Loucy (cell line): Measurements from ENCODE around the gene TANC2.

Experiments used
- H2AFZ ChIP-seq: fragments of 200-600 bp; sonication (generic); 2 replicates; pipeline ENCODE4 v1.6.0; 2016; ENCODE audit warnings: antibody characterized with exemption, mild to moderate bottlenecking, low read length, moderate library complexity
- H3F3A ChIP-seq: fragments of 200-600 bp; 2 replicates; pipeline ENCODE4 v1.6.0; 2016; ENCODE audit warnings: antibody characterized with exemption, low read depth, mild to moderate bottlenecking
- H3K27me3 ChIP-seq: fragments of 200-600 bp; sonication (generic); 2 replicates; pipeline ENCODE4 v1.6.1; 2014; ENCODE audit warnings: low read length, mild to moderate bottlenecking; ENCODE audit not compliant: insufficient read depth, poor library complexity, severe bottlenecking
- H3K36me3 ChIP-seq: fragments of 200-600 bp; sonication (generic); 2 replicates; pipeline ENCODE4 v1.6.1; 2016; ENCODE audit warnings: low read length; ENCODE audit not compliant: insufficient read depth
- H3K4me1 ChIP-seq: fragments of 200-600 bp; sonication (generic); 2 replicates; pipeline ENCODE4 v1.5.1; 2014; ENCODE audit warnings: low read length, mild to moderate bottlenecking; ENCODE audit not compliant: insufficient read depth, poor library complexity, severe bottlenecking
- H3K4me2 ChIP-seq: fragments of 200-600 bp; sonication (generic); 2 replicates; pipeline ENCODE4 v1.6.0; 2014; ENCODE audit warnings: antibody characterized with exemption, low read length, low read depth, mild to moderate bottlenecking; ENCODE audit not compliant: poor library complexity, severe bottlenecking
- H3K4me3 ChIP-seq: fragments of 200-600 bp; sonication (generic); 2 replicates; pipeline ENCODE4 v1.5.1; 2014; ENCODE audit warnings: low read length, mild to moderate bottlenecking, mixed read lengths; ENCODE audit not compliant: poor library complexity, severe bottlenecking
- H3K79me2 ChIP-seq: fragments of 200-600 bp; sonication (generic); 2 replicates; pipeline ENCODE4 v1.6.1; 2014; ENCODE audit warnings: low read length; ENCODE audit not compliant: insufficient read depth
- H3K9ac ChIP-seq: fragments of 200-600 bp; sonication (generic); 2 replicates; pipeline ENCODE4 v1.6.0; 2014; ENCODE audit warnings: mild to moderate bottlenecking, low read depth, low read length, moderate library complexity; ENCODE audit not compliant: poor library complexity, severe bottlenecking
- H3K9me2 ChIP-seq: fragments of 200-600 bp; sonication (generic); replicated peaks from 2 replicates; pipeline ENCODE4 v1.6.1; 2016; ENCODE audit warnings: low read depth, low read length, mixed read lengths
- H3K9me3 ChIP-seq: fragments of 200-600 bp; sonication (generic); 2 replicates; pipeline ENCODE4 v1.6.1; 2014; ENCODE audit warnings: mild to moderate bottlenecking, antibody characterized with exemption, low read length, low read depth; ENCODE audit not compliant: insufficient read depth
- H4K20me1 ChIP-seq: fragments of 200-600 bp; sonication (generic); 2 replicates; pipeline ENCODE4 v1.6.0; 2014; ENCODE audit warnings: antibody characterized with exemption, low read length, mild to moderate bottlenecking; ENCODE audit not compliant: insufficient read depth, poor library complexity, severe bottlenecking
- EZH2phosphoT487 ChIP-seq: fragments of 200-600 bp; IDR thresholded peaks from 2 replicates; pipeline ENCODE4 v1.6.1; 2018; ENCODE audit warnings: antibody characterized with exemption, mild to moderate bottlenecking, moderate library complexity, borderline replicate concordance
- TF ChIP-seq, protein P1 (sequence below): fragments of 200-600 bp; sonication (generic); conservative IDR thresholded peaks from 2 replicates; pipeline ENCODE4 v1.5.1; 2014; ENCODE audit warnings: mild to moderate bottlenecking, antibody characterized with exemption, low read length

Gene TANC2

DNA sequence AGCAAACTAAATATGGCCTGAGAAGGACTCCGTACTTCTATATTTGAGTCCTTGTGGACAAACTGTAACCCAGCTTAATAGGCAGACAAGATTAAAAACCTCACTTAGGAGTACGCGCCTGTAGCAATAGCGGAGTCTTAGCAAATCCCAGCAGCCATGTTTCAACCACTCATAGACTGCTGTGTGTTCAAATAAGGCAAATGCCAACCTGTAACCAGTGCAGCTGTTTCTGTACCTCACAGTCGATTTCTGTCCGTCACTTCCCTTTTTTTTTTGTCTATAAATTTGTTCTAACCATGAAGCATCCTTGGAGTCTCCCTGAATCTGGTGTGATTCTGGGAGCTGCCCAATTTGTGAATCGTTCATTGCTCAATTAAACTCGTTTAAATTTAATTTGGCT is 30.2 kb downstream of the TANC2 start:
- H3K4me2 ChIP-seq, result no peak overlapping the region
- H3K9me3 ChIP-seq, result no peaks in the 10 kb centered on the region
- H3F3A ChIP-seq, result no peaks in the 10 kb centered on the region; the same call in 1 of the 2 replicates
- no peak overlapping the region for H3K9ac ChIP-seq
- H3K4me3 ChIP-seq, result no peak overlapping the region
- no peaks in the 10 kb centered on the region for H4K20me1 ChIP-seq
- no peaks in the 10 kb centered on the region for H3K27me3 ChIP-seq
- H3K36me3 ChIP-seq, result no peaks in the 10 kb centered on the region
- H3K79me2 ChIP-seq, result no peaks in the 10 kb centered on the region
- no peaks in the 10 kb centered on the region for H3K9me2 ChIP-seq
- TF ChIP-seq, protein P1, sequence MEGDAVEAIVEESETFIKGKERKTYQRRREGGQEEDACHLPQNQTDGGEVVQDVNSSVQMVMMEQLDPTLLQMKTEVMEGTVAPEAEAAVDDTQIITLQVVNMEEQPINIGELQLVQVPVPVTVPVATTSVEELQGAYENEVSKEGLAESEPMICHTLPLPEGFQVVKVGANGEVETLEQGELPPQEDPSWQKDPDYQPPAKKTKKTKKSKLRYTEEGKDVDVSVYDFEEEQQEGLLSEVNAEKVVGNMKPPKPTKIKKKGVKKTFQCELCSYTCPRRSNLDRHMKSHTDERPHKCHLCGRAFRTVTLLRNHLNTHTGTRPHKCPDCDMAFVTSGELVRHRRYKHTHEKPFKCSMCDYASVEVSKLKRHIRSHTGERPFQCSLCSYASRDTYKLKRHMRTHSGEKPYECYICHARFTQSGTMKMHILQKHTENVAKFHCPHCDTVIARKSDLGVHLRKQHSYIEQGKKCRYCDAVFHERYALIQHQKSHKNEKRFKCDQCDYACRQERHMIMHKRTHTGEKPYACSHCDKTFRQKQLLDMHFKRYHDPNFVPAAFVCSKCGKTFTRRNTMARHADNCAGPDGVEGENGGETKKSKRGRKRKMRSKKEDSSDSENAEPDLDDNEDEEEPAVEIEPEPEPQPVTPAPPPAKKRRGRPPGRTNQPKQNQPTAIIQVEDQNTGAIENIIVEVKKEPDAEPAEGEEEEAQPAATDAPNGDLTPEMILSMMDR, result no peak
- no peak for TF ChIP-seq EZH2phosphoT487
- peaks cover 20% of the 10 kb centered on the region for H3K4me1 ChIP-seq
- no peak overlapping the region for H2AFZ ChIP-seq

- Histone ChIP-seq H4K20me1 (no peaks in the 10 kb centered on the region), H3K4me3 (no peak overlapping the region), H3K4me2 (peak overlapping the region; percentile 27), H3K36me3 (no peaks in the 10 kb centered on the region), H3K9me2 (no peaks in the 10 kb centered on the region), H3K4me1 (peaks cover 20% of the 10 kb centered on the region), H3K9ac (no peak overlapping the region), H3F3A (no peaks in the 10 kb centered on the region; the same call in 1 of the 2 replicates), H3K27me3 (no peaks in the 10 kb centered on the region), H3K79me2 (no peaks in the 10 kb centered on the region), H2AFZ (no peak overlapping the region), H3K9me3 (no peaks in the 10 kb centered on the region)
- TF ChIP-seq, protein P1, result no peak
- TF ChIP-seq EZH2phosphoT487, result no peak
Measured at GRCh38 chr17:62998166-62998565, 32.1 kb downstream of the TANC2 start.

DNA sequence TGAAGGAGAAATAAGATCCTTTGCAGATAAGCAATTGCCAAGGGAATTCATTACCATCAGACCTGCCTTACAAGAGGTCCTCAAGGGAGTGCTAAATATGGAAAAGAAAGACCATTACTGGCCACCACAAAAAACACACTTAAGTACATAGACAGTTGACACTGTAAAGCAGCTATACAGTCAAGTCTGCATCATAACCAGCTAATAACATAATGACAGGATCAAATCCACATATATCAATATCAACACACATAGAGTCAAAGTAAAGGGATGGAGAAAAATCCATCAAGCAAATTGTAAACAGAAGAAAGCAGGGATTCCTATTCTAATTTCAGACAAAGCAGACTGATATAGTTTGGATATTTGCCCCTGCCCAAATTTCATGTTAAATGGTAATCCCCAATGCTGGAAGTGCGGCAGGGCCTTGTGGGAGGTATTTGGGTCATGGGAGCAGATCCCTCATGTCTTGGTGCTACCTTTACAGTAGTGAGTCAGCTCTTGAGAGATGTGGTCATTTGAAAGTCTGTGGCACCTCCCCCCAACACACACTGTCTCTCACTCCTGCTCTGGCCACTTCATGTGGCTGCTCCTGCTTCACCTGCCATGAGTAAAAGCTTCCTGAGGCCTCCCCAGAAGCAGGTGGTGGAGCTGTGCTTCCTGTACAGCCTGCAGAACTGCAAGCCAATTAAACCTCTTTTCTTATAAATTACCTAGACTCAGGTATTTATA is 32.8 kb downstream of the TANC2 start:
- Histone ChIP-seq H2AFZ (no peak overlapping the region), H3K4me1 (peaks cover 20% of the 10 kb centered on the region), H3K4me2 (peak overlapping the region; percentile 27), H3F3A (no peaks in the 10 kb centered on the region; the same call in 1 of the 2 replicates), H3K9ac (no peak overlapping the region), H3K27me3 (no peaks in the 10 kb centered on the region), H3K4me3 (no peak overlapping the region), H3K36me3 (no peaks in the 10 kb centered on the region), H3K9me3 (no peaks in the 10 kb centered on the region), H3K79me2 (no peaks in the 10 kb centered on the region), H4K20me1 (no peaks in the 10 kb centered on the region), H3K9me2 (no peaks in the 10 kb centered on the region)
- TF ChIP-seq, protein P1, result no peak
- TF ChIP-seq EZH2phosphoT487, result no peak
